ENCODE data around the gene ZNF518A.

- TF ChIP-seq CTCF (IDR thresholded peaks at IDR 0.05 in 2 of 3, conservative IDR thresholded peaks at IDR 0.05 in 1 of 3; ENCODE audit: borderline replicate concordance in 1 of 3, insufficient read depth in 1 of 3, low read depth in 2 of 3, low read length in 2 of 3): no peak
- no peak for TF ChIP-seq POLR2A (IDR thresholded peaks at IDR 0.05; ENCODE audit: borderline replicate concordance, extremely low read depth, insufficient read depth, insufficient read length)
- no peak for TF ChIP-seq CEBPB (IDR thresholded peaks at IDR 0.05; ENCODE audit: low read depth)
- no peak for TF ChIP-seq POLR2AphosphoS5 (IDR thresholded peaks at IDR 0.05; ENCODE audit: low read depth, low read length)
- TF ChIP-seq EZH2 (IDR thresholded peaks at IDR 0.05): no peak
- TF ChIP-seq JUND (IDR thresholded peaks at IDR 0.05): no peak
Observed at GRCh38 chr10:96082748-96083147, 47.3 kb upstream of the ZNF518A start.

Measured in HCT116 (cell line).